Thyroid gland (tissue), 4 donors: Measurements from ENCODE around the gene ZNF584. TPM values are rescaled to one million over a fixed set of nuclear protein-coding genes. Genes with fewer than 3 reads are reported as not detected.

ENCODE experiments used
- DNase-seq, 2 donors: peaks; one replicate each; pipeline ENCODE4 v3.0.0-alpha.2; 2019
- H3K27ac ChIP-seq, 3 donors: fragments of 200-600 bp; sonication (generic); 1 replicate in 2 of 3; 2 replicates in 1 of 3; pipeline ENCODE4 v1.5.1; 2016 to 2019; ENCODE audit warnings: mild to moderate bottlenecking in 1 of 3, moderate library complexity in 1 of 3
- H3K27me3 ChIP-seq: fragments of 200-600 bp; sonication (generic); one replicate; pipeline ENCODE4 v1.5.1; 2019
- H3K36me3 ChIP-seq, 2 donors: fragments of 200-600 bp; sonication (generic); one replicate each; pipeline ENCODE4 v1.5.1; 2016 to 2019
- H3K4me1 ChIP-seq, 2 donors: fragments of 200-600 bp; sonication (generic); one replicate each; pipeline ENCODE4 v1.5.1; 2017 to 2019
- H3K4me3 ChIP-seq, 3 donors: fragments of 200-600 bp; sonication (generic); replicated peaks in 1 of 3; 1 replicate in 2 of 3; 2 replicates in 1 of 3; pipeline ENCODE4 v1.5.1; 2016; ENCODE audit warnings: mild to moderate bottlenecking in 1 of 3
- H3K9me3 ChIP-seq: fragments of 200-600 bp; sonication (generic); one replicate; pipeline ENCODE4 v1.5.1; 2017
- POLR2A ChIP-seq, 2 donors: fragments of 450-650 bp; IDR thresholded peaks; one replicate each; pipeline ENCODE4 v1.6.1; 2017; ENCODE audit warnings: antibody characterized with exemption in 2 of 2, mild to moderate bottlenecking in 2 of 2, moderate library complexity in 1 of 2
- WGBS, 2 donors: methylation state at CpG; one replicate each; pipeline ENCODE4 v1.1.5; 2017; 5-methylcytosine and 5-hydroxymethylcytosine counted together
- intact Hi-C: fragments of 100-400 bp; cut with DNase I; formaldehyde crosslinking; loops from one replicate; pipeline ENCODE4 v1.15.1; 2023
- total RNA-seq, 4 donors: library from RNA; depleted of rRNA; stranded (reverse); fragments of >200 nt; gene quantifications; one replicate each; pipeline ENCODE4 v1.2.3, GENCODE V29; 2016
- TF ChIP-seq, protein P1 (sequence below), 6 experiments: fragments of 200-600 bp in 3 of 6; fragments of 450-650 bp in 3 of 6; sonication (generic) in 3 of 6; IDR thresholded peaks; one replicate each; pipeline ENCODE4 v1.5.1; 2016 to 2019; ENCODE audit warnings: antibody characterized with exemption in 6 of 6, mild to moderate bottlenecking in 2 of 6, inconsistent platforms in 1 of 6, moderate library complexity in 1 of 6

ZNF584 gene
- total RNA-seq, 4 donors from 2014 or later, result 10.1 to 31.1 (median 23.1) TPM

DNA sequence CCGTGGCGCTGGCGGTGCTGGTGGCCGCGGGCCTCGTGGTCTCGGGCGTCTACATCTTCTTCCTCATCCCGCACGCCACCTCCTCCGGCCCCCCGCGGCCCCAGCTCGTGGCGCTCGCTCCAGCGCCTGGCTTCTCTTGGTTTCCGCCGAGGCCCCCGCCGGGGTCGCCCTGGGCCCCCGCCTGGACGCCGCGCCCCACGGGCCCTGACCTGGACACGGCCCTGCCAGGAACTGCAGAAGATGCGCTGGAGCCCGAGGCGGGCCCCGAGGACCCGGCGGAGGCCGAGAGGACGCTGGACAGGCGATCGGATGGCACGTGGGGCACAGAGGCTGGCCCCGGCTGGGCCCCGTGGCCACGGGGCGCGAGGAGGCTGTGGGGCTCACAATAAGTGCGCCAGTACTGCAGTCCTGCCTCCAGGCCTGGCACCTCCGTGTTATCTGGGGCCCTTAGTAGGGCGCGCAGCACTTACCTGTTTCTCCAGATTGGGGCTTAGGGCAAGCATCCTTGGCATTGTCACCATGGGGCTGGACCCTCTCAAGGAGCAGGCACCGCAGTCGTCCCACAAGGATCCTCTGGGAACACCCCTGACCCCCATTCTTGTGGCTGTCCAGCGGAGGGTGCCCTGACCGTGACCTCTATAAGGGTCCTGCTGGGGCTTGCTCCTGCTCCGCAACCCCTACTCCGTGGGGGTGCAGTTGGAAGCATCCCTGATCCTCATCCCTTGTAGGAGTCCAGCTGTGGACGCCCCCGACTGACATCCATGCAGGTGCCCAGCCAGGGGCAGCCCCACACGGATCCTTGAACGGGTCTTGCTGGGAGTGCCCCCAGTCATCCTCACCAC, 11.5 kb upstream of the ZNF584 start:
- no peak overlapping the region for H3K27ac ChIP-seq
- no peaks in the 10 kb centered on the region for H3K9me3 ChIP-seq
- H3K4me1 ChIP-seq, result peaks cover 9 to 27% of the 10 kb centered on the region in 2 donors
- 38 to 65% methylated on average over 8 to 20 of the region's 58 CpGs for WGBS, 2 donors
- TF ChIP-seq, protein P1, sequence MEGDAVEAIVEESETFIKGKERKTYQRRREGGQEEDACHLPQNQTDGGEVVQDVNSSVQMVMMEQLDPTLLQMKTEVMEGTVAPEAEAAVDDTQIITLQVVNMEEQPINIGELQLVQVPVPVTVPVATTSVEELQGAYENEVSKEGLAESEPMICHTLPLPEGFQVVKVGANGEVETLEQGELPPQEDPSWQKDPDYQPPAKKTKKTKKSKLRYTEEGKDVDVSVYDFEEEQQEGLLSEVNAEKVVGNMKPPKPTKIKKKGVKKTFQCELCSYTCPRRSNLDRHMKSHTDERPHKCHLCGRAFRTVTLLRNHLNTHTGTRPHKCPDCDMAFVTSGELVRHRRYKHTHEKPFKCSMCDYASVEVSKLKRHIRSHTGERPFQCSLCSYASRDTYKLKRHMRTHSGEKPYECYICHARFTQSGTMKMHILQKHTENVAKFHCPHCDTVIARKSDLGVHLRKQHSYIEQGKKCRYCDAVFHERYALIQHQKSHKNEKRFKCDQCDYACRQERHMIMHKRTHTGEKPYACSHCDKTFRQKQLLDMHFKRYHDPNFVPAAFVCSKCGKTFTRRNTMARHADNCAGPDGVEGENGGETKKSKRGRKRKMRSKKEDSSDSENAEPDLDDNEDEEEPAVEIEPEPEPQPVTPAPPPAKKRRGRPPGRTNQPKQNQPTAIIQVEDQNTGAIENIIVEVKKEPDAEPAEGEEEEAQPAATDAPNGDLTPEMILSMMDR (IDR thresholded peaks at IDR 0.05), result no peak
- TF ChIP-seq POLR2A (IDR thresholded peaks at IDR 0.05), result no peak
- no peak overlapping the region for H3K4me3 ChIP-seq
- peaks cover 6% of the 10 kb centered on the region for H3K27me3 ChIP-seq
- intact Hi-C loops, result no loop called here
- H3K36me3 ChIP-seq, result peaks cover 20 to 23% of the 10 kb centered on the region in 2 donors
- no peak for DNase-seq

DNA sequence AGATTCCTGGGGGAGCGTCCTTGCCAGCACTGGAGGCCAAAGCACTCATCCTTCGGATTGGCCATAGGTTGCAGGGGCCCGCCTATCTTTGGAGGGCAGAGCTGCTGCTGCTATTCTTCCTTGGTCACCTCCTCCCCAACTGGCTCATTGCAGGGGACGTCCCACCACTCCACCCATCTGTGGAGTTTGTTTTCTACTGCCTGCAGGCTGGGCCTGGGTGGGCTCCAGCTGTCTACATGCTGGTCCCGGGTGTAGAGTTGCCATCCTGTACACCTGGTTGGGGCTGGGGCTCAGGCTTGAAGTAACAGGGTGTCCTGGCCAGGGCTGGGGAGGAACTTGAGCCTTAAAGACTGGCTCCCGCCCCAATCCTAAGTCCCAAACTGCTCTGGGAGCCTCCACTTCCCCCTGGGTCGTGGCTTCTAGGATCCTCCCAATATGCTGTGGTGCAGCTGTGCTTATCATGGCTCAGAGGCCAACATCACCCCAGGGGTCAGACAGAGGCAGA, 10.9 kb upstream of the ZNF584 start:
- intact Hi-C loops, result no loop called here

DNA sequence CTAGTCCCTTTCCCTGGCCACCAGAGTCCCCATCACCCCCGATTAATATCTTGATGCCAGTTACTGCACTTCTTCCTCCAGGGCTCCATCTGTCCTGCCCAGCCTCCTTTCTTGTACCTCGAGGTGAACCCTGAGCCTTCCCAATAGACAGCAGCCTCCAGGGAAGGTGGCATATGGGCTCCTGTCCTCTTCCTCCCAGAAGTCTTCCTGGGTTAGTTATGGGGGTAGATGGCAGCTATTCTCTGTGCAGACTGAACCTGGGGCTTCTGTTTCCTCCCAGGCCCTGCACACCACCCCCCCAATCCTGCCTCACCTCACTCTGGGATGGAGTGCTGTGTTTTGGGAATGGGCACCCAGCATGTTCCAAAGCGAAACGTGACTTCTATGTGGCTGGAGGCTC, 10.4 kb upstream of the ZNF584 start:
- Histone ChIP-seq H3K4me1 (peaks cover 13 to 31% of the 10 kb centered on the region in 2 donors), H3K4me3 (no peak overlapping the region), H3K9me3 (no peaks in the 10 kb centered on the region), H3K36me3 (peaks cover 16 to 19% of the 10 kb centered on the region in 2 donors), H3K27me3 (peaks cover 6% of the 10 kb centered on the region), H3K27ac (no peak overlapping the region)
- WGBS, 2 donors, result 85 to 92% methylated on average over 4 of the region's 4 CpGs
- TF ChIP-seq, protein P1 (IDR thresholded peaks at IDR 0.05), result no peak
- no peak for TF ChIP-seq POLR2A (IDR thresholded peaks at IDR 0.05)
- intact Hi-C loops, result no loop called here
- DNase-seq, result no peak

More for the DNA sequence above, 10.9 kb upstream of the ZNF584 start:
- no peak for TF ChIP-seq POLR2A (IDR thresholded peaks at IDR 0.05)
- TF ChIP-seq, protein P1 (IDR thresholded peaks at IDR 0.05), result no peak
- Histone ChIP-seq H3K27ac (no peak overlapping the region), H3K36me3 (peaks cover 20 to 23% of the 10 kb centered on the region in 2 donors), H3K27me3 (peaks cover 6% of the 10 kb centered on the region), H3K9me3 (no peaks in the 10 kb centered on the region), H3K4me3 (no peak overlapping the region), H3K4me1 (peaks cover 13 to 31% of the 10 kb centered on the region in 2 donors)
- no peak for DNase-seq
- WGBS, 2 donors, result 65 to 86% methylated on average over 2 to 4 of the region's 7 CpGs

DNA sequence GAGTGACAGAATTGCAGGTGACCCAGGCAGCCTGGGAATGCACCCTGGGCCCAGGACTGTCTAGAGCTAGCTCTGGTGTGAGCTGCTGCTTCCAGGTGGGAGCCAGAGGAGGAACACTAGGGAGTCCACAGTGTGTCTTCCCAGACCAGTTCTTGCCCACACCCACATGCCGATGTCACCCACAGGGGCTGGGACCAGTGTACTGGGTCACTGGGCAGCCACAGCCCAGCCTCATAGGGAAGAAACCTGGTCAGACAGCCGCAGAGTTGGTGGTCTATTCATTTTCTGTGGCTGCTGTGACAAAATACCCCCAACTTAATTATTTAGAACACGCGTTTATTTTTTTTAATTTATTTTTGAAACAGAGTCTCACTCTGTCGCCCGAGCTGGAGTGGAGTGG, 9.9 kb upstream of the ZNF584 start:
- 91 to 95% methylated on average over 6 of the region's 6 CpGs for whole genome bisulfite sequencing, 2 donors

More for the DNA sequence above, 9.9 kb upstream of the ZNF584 start:
- Histone ChIP-seq H3K4me1 (peaks cover 13 to 31% of the 10 kb centered on the region in 2 donors), H3K36me3 (peaks cover 11 to 14% of the 10 kb centered on the region in 2 donors), H3K9me3 (no peaks in the 10 kb centered on the region), H3K27ac (no peak overlapping the region), H3K27me3 (peaks cover 6% of the 10 kb centered on the region), H3K4me3 (no peak overlapping the region)
- no peak for TF ChIP-seq POLR2A (IDR thresholded peaks at IDR 0.05)
- TF ChIP-seq, protein P1 (IDR thresholded peaks at IDR 0.05), result no peak
- no peak for DNase-seq
- intact Hi-C loops, result no loop called here
